T-helper 9 cell (primary cell): ENCODE data around the gene PSMG4.
"Not testable (repeated sequence)": the region's sequence is repeated elsewhere in the genome, so short reads cannot be mapped to it uniquely, and the experiment has no call there.

Source experiments
- DNase-seq: peaks from one replicate; pipeline ENCODE4 v3.0.0-alpha.2; 2020

Gene PSMG4

DNA sequence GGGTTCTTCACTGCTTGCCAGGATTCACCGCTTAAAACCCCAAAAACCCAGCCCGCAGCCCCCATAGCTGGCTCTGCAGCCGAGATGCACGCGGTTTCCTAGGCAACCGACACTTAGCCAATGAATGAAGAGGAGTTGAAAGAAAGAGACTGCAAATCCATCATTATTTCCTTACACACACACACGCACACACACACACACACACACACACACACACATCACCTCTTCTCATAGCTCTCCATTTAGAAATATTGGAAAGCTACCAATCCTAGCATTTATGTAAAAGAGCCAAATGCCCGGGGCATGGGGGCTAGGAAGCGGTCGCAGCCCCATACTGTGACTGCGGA lies 27.9 kb upstream of the PSMG4 start:
- DNase-seq = no peak

DNA sequence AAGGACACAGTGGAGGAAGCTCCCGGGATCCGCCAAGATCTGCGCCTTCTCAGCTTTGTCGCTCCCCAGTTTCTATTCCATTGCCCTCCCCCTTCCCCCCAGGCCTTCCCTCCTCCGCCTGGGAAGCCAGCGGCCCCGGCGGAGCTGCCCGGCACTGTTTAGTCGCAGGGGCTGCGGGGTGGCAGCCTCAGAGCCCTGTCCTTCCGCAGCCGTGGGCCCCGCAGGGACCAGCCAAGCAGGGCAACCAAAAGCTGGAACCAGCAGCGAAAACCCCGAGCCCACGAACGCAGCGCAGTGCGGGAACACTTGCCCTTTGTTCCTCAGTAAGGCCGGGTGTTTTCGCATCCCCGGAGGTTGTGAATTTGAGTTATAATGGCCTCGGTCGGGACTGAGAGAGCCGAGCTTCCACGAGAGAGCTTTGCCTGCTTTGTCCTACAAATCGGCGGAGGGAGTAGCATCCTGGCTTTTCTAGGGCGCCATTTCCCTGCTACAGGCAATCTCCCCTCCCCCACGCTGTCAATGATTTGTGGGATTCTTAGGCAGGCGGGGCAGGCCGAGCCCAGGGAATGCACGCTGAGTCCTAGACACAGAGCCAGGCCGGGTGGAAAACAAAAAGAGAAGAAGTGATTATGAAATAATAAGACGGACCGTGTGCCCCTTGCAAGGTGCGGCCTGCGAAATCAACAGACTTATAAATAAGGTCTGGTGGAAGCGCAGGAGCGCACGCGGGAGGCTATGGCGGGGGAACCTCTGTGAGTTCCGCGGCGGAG lies 27.3 kb upstream of the PSMG4 start:
- DNase-seq = no peak

- no peak for DNase-seq
Measured at GRCh38 chr6:3232017-3232945, 26.5 kb upstream of the PSMG4 start.

DNA sequence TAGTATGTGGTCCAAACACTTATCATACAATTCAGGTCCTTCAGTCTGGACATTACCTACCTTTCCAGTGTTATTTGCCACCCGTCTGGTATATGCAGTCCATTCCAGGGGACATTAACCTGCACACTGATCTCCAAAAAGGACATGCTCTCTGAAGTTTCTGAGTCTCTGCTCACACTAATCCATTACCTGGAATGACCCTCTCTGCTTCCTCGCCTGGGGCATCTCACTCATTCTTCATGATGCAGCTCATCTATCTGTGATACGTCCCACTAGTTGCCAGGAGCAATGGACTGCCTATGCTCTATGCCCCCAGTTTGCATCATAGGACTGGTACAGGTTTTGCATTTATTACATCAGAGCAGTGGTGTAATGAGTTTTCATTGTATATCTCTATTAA lies 25.4 kb upstream of the PSMG4 start:
- no peak for DNase-seq

GRCh38 chr6:3233904-3234303 lies 24.8 kb upstream of the PSMG4 start:
- no peak for DNase-seq

GRCh38 chr6:3235486-3235885 lies 23.3 kb upstream of the PSMG4 start:
- DNase-seq = no peak

- no peak for DNase-seq
Measured at GRCh38 chr6:3236005-3236404, 22.7 kb upstream of the PSMG4 start.

DNA sequence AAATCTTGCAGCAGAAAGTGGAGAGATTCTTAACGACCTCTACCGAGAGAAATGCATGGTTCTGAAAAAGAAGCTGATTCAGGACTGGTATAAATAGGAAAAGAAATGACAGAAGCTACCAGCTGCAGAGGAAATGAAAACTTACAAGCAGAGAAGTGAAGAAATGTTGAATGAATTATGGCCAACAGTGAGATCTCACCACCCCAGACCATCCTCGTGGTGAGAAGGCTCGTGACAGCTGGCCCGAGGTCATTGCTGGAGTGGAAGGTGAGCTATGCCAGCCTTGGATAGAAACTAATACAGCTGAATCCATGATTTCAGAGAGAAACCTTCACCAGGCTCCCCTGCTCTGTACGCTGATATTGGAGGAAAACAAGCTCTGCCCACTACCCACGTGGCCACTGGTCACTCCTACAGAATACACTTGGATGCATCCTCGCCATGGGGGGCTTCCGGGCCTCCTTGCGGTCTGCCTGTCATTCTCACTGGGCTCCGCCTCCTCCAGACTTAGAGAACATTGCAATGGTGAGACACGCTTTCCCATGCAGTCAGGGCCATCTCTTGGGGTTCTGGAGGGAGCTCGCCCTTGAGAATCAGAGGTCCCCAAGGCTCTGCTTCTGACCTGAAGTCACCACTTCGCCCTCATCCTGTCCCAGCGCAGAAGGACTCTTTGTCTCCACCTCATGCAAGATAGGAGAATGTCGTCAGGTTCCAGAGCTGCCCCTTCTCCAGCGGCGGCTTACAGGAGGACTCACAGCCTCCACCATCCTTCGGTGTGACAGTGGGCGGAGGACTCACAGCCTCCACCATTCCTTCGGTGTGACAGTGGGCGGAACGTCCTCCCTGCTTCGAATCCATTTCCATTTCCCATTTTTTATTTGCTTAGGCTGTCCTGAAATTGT lies 20.7 kb upstream of the PSMG4 start:
- no peak for DNase-seq

DNA sequence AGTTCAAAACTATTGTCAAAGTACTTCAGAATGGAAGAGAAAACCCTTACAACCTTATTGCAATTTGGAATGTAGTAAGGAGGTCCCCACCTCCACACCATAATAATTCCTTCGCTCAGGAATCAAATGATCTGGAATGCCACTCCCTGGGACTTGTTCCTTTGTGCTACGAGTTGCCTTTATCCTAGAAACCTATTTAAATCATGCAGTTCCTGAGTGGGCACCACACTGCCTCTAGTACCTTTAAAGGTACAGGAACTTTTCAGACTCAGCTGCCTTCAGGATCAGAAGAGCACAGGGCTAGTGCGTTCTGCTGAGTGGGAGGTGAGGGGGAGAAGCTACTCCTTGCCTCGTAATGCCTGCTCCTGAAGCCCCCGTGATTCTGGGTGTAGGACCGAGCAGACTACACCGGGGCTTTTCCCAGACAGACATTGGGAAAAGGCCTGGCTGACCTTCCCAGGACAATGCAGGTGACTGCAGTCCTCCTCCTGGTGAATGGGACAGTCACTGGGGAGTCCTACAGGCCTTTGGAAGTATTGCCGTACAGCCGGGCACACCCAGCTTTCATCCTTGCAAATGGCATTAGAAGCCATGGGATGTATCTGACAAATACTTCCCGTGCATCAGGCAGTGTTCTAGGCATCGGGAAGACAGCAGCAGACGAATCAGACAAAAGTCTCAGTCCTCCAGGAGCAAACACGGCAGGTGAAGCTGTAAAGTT lies 19.5 kb upstream of the PSMG4 start:
- no peak for DNase-seq

DNA sequence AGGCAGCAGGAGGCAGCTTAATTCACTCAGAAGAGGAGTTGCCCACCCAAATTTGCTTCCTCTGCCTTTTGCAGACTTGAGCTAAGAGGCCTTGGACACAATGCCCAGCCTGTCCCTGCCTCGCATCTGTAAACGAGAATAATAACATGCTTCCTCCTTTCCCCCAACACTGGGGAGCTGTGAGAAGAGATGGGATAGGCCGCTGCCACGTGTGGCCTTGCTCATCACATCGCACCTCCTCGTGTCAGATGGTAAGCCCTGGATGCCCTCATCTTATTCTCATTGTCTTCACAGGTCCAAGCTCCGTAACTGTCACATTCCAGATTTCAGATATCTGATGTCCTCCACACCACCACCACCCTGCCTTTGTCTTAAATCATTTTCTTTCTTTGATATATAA lies 18.2 kb upstream of the PSMG4 start:
- DNase-seq = no peak

GRCh38 chr6:3241745-3242144 lies 17.0 kb upstream of the PSMG4 start:
- DNase-seq = not testable (repeated sequence)

- no peak for DNase-seq
Measured at GRCh38 chr6:3242768-3243167, 16.0 kb upstream of the PSMG4 start.

- no peak for DNase-seq
Measured at GRCh38 chr6:3244003-3244831, 14.5 kb upstream of the PSMG4 start.

- not testable (repeated sequence) for DNase-seq
Measured at GRCh38 chr6:3244832-3245161, 13.9 kb upstream of the PSMG4 start.

DNA sequence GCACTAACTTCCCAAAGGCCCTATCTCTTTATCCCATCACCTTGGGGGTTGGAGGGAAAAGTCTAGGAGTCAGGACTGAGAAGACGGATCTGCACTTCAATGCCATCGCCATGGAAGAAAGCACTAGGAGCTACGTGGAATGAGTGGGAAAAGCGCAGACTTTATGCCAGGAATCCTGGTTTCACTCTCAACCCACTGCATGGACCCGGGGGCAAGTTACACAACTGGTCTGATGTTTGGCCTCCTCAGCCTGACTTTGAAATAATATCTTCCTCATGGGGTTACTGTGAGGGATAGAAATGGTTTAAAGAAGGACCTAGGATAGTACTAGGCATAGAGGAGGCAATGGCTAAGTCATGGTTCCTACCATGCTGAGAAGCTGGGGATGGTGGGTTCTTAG lies 13.5 kb upstream of the PSMG4 start:
- DNase-seq = no peak

- DNase-seq = no peak
Measured at GRCh38 chr6:3247255-3248146, 11.2 kb upstream of the PSMG4 start.

DNA sequence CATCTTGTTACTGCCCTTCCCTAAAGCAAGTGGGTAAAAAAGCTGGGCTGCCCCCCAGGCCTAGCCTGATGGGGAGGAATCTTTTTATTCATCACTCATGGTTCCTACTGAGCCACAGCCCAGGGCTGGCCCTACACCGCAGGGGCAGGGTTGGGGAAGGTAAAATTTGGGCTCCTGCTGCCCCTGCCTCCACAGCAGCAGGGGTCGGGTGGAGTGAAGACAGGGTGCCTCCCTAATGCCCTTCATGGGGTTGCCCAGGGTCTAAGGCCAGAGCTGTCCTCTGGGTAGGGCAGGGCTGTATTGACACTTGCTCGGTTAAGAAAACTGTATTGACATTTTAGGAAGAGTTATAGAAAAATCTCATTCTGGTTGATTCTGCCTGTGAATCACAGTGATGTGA lies 8.9 kb upstream of the PSMG4 start:
- no peak for DNase-seq

DNA sequence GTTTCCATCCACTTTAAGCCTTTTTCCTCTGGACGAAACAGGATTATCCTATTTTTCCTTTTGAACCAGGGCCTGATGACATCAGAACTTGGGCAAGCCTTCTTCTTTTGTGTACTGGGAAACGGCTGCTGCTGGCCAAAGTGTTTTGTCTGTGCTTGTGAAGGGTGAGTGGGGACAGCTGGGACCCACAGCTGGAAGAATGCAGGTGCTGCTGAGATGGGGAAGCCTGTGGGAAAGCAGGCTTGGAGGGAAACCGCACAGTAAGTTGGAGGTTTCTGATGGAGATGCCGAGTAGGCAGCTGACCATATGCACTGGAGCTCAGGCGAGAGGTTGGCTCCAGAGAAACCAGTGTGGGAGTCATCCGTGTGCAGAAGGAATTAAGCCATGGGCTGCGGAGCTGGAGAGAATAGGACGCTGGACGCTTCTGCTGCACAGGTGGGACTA lies 8.5 kb upstream of the PSMG4 start:
- DNase-seq = no peak

GRCh38 chr6:3251462-3252314 lies 7.1 kb upstream of the PSMG4 start:
- peak; percentile 73 for DNase-seq
